Activated naive CD4-positive, alpha-beta T cell treated with anti-CD3 and anti-CD28 coated beads, Interleukin-2, amount 10 ng/mL, durations not matched to agents 7 days and 5 days (primary cell): ENCODE measurements around the gene MSL1.
A peak's percentile ranks its signal among the peaks of the same experiment; 100 is the strongest.

ENCODE experiments used
- CTCF ChIA-PET: fragments of 350-600 bp; sonication (Branson Sonifier 250); formaldehyde crosslinking; loops from one replicate; lab custom pipeline; 2021; ENCODE audit warnings: antibody characterized with exemption; lab: Charles Lee
- DNase-seq: peaks from one replicate; pipeline ENCODE4 v3.0.0-alpha.2; 2020
- H3K27ac Mint-ChIP-seq: one replicate; pipeline ENCODE4 v1.8.0; 2021; ENCODE audit warnings: mild to moderate bottlenecking, moderate library complexity, mixed read lengths
- H3K27me3 Mint-ChIP-seq: one replicate; pipeline ENCODE4 v1.8.0; 2021; ENCODE audit warnings: mild to moderate bottlenecking, mixed read lengths
- H3K36me3 Mint-ChIP-seq: one replicate; pipeline ENCODE4 v1.8.0; 2021; ENCODE audit warnings: mixed read lengths
- H3K4me1 Mint-ChIP-seq: one replicate; pipeline ENCODE4 v1.8.0; 2021; ENCODE audit warnings: mixed read lengths
- H3K4me3 Mint-ChIP-seq: one replicate; pipeline ENCODE4 v1.8.0; 2021; ENCODE audit warnings: mild to moderate bottlenecking, moderate library complexity, mixed read lengths
- H3K9me3 Mint-ChIP-seq: one replicate; pipeline ENCODE4 v1.8.0; 2021; ENCODE audit warnings: mixed read lengths

The MSL1 gene

DNA sequence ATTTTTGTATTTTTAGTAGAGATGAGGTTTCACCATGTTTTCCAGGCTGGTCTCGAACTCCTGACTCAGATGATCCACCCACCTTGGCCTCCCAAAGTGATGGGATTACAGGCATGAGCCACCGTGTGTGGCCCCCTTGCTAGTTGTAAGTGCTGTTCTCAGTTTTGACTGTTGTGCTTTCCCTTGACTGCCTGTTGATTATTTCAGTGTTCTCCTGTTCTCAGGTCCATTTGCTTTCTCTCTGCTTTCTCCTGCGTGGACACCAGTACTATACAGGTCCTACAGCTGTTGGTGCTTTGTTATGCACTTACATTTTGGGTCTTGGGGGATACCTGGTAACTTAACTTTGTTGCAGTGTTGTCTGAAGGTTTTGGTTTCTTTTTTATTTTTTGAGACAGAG is 26.8 kb downstream of the MSL1 start:
- H3K4me3 Mint-ChIP-seq, result no peak overlapping the region
- H3K4me1 Mint-ChIP-seq, result peaks cover 34% of the 10 kb centered on the region
- H3K9me3 Mint-ChIP-seq, result no peaks in the 10 kb centered on the region
- H3K27me3 Mint-ChIP-seq, result no peaks in the 10 kb centered on the region
- DNase-seq, result no peak
- no peak overlapping the region for H3K27ac Mint-ChIP-seq
- peaks cover 48% of the 10 kb centered on the region for H3K36me3 Mint-ChIP-seq
- CTCF ChIA-PET, result interaction anchor here (1.2 to 1.8 kb wide), 2 partner anchors 20 to 36 kb away, joined by 7 to 8 read pairs; no protein-coding TSS in a partner anchor

DNA sequence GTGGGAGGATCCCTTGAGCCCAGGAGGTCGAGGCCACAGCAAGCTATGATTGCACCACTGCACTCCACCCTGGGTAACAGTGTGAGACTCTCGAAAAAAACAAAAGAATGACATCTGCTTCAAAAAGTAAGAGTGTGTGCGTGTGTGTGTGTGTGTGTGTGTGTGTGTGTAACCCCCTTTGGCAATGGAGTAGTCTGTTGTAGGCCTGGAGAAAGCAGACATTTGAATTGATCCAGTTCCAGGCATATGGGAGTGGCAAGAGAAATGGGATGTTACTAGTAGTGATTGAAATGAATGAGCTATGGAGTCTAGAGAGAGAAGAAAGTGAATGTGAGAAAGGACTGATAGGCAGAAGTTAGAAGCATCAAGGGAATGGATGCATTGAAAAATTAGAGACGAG is 28.5 kb downstream of the MSL1 start:
- H3K36me3 Mint-ChIP-seq, result peaks cover 53% of the 10 kb centered on the region
- H3K9me3 Mint-ChIP-seq, result no peaks in the 10 kb centered on the region
- no peak overlapping the region for H3K27ac Mint-ChIP-seq
- no peak overlapping the region for H3K4me3 Mint-ChIP-seq
- no peaks in the 10 kb centered on the region for H3K27me3 Mint-ChIP-seq
- H3K4me1 Mint-ChIP-seq, result peaks cover 37% of the 10 kb centered on the region
- DNase-seq, result no peak
- CTCF ChIA-PET, result no interaction called here

DNA sequence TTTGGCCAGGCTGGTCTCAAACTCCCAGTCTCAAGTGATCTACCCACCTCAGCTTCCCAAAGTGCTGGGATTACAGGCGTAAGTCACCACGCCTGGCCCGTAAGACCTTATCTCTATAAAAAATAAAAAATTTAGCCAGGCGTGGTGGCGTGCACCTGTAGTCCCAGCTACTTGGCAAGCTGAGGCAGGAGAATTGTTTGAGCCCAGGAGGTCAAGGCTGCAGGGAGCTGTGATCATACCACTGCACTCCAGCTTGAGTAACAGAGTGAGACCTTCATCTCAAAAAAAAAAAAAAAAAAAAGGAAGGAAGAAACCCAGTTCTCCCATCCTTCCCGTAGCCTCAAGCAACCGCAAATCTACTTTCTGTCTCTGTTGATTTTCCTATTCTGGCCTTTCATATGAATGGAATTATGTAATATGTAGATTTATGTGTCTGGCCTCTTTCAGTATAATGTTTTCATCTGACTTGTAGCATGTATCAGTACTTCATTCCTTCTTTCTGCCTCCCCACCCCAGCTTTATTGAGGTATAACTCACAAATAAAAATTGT is 29.7 kb downstream of the MSL1 start:
- no peak for DNase-seq
- Mint-ChIP-seq H3K4me1 (peaks cover 31% of the 10 kb centered on the region), H3K27ac (no peak overlapping the region), H3K27me3 (no peaks in the 10 kb centered on the region), H3K4me3 (no peak overlapping the region), H3K9me3 (no peaks in the 10 kb centered on the region), H3K36me3 (peaks cover 55% of the 10 kb centered on the region)
- CTCF ChIA-PET, result interaction anchor here (1.2 to 1.7 kb wide), 2 partner anchors 31 to 38 kb away, joined by 3 to 6 read pairs; no protein-coding TSS in a partner anchor

DNA sequence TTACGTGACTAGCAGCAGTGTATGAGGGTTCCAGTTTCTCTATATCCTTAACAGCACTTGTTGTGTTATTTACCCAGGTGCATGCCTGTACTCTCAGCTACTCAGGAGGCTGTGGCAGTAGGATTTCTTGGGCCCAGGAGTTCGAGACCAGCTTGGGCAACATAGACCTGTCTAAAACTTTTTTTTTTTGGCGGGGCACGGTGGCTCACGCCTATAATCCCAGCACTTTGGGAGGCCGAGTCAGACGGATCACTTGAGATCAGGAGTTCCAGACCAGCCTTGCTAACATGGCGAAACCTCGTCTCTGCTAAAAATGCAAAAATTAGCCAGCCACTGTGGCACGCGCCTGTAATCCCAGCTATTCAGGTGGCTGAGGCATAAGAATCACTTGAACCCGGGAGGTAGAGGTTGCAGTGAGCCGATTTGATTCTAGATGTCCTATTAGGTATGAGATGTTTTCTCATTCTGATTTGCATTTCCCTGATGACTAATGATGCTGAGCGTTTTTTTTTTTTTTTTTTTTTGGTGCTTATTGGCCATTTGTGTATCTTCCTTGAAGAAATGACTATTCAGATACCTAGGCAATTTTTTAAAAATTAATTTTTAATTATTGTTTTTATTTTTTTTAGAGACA is 31.9 kb downstream of the MSL1 start:
- CTCF ChIA-PET, result interaction anchor here (1.1 to 1.5 kb wide), 3 partner anchors 13 to 68 kb away, joined by 3 to 6 read pairs (median 3); partner anchors contain the start of gene CASC3
- H3K4me1 Mint-ChIP-seq, result peaks cover 15% of the 10 kb centered on the region
- peaks cover 43% of the 10 kb centered on the region for H3K36me3 Mint-ChIP-seq
- DNase-seq, result no peak
- peak overlapping the region; percentile 5 for H3K27ac Mint-ChIP-seq
- H3K9me3 Mint-ChIP-seq, result no peaks in the 10 kb centered on the region
- H3K27me3 Mint-ChIP-seq, result no peaks in the 10 kb centered on the region
- H3K4me3 Mint-ChIP-seq, result no peak overlapping the region

DNA sequence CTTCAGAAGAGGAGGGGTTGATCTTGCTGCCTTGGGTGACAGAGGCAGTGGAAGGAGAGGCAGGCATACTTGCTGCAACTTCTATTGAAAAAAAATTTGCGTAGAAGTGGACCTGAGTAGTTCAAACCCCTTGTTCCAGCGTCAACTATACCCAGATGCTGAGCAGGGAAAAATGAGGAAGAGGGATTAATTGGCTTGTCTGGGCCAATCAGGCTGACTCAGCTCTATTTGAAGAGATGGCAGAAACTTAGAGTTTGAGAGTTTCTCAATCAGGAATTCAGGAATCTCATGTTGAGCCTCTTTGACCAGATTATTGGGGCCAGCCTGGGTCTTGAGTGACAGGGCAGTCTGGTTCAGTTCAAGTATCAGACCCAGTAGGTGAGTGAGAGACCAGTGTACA is 36.2 kb downstream of the MSL1 start:
- Mint-ChIP-seq H3K9me3 (no peaks in the 10 kb centered on the region), H3K27ac (no peak overlapping the region)

DNA sequence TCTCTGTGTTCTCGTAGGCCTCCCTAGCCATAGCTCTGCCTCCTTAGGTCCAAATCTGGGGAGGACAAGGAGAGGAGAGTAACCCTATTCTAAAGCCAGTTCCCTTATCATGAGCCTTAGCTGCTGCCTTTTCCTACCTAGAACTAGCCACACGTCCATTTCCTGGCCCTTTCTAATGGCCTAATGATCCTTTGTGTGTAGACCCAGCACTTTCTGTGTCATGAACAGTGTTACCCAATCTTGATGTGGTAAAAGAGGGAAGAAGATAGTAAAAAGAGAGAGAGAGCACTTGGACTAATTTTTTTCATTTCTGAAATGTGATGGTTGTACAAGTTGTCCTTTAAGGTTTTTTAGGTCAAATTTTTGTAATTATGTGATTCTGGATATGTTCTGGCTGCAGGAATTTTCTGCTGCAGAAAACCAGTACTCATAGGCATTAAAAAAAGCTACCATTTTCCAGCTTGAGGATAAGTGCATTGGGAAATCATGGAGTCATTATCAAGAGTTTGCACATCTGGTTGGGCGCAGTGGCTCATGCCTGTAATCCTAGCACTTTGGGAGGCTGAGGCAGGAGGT is 36.8 kb downstream of the MSL1 start:
- DNase-seq, result no peak
- peaks cover 2% of the 10 kb centered on the region for H3K4me1 Mint-ChIP-seq
- no peaks in the 10 kb centered on the region for H3K9me3 Mint-ChIP-seq
- H3K36me3 Mint-ChIP-seq, result peaks cover 32% of the 10 kb centered on the region
- CTCF ChIA-PET, result interaction anchor here (0.8 to 2.2 kb wide), 4 partner anchors 9 to 133 kb away, joined by 4 to 11 read pairs (median 6); no protein-coding TSS in a partner anchor
- H3K27ac Mint-ChIP-seq, result no peak overlapping the region
- H3K4me3 Mint-ChIP-seq, result no peak overlapping the region
- no peaks in the 10 kb centered on the region for H3K27me3 Mint-ChIP-seq

More for the DNA sequence above, 36.2 kb downstream of the MSL1 start:
- H3K36me3 Mint-ChIP-seq, result peaks cover 34% of the 10 kb centered on the region
- no peak overlapping the region for H3K4me3 Mint-ChIP-seq
- DNase-seq, result no peak
- peaks cover 5% of the 10 kb centered on the region for H3K4me1 Mint-ChIP-seq
- CTCF ChIA-PET, result interaction anchor here (1.0 to 2.2 kb wide), 4 partner anchors 10 to 132 kb away, joined by 4 to 11 read pairs (median 6); no protein-coding TSS in a partner anchor
- no peaks in the 10 kb centered on the region for H3K27me3 Mint-ChIP-seq

DNA sequence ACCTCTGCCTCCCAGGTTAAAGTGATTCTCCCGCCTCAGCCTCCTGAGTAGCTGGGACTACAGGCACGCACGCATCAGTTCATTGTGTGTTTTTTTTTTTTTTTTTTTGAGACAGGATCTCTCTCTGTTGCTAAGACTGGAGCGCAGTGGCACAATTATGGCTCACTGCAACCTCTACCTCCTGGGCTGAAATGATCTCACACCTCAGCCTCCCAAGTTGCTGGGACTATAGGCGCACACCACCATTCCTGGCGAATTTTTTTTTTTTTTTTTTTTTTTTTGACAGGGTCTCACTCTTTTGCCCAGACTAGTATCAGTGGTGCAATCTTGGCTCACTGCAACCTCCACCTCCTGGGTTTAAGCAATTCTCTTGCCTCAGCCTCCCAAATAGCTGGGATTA is 37.7 kb downstream of the MSL1 start:
- Mint-ChIP-seq H3K36me3 (peaks cover 34% of the 10 kb centered on the region), H3K27me3 (no peaks in the 10 kb centered on the region), H3K9me3 (no peaks in the 10 kb centered on the region), H3K4me3 (no peak overlapping the region), H3K4me1 (peaks cover 2% of the 10 kb centered on the region), H3K27ac (no peak overlapping the region)
- CTCF ChIA-PET, result interaction anchor here (1.1 kb wide), 1 partner anchor 47 kb away, joined by 3 read pairs; no protein-coding TSS in a partner anchor
- DNase-seq, result no peak

DNA sequence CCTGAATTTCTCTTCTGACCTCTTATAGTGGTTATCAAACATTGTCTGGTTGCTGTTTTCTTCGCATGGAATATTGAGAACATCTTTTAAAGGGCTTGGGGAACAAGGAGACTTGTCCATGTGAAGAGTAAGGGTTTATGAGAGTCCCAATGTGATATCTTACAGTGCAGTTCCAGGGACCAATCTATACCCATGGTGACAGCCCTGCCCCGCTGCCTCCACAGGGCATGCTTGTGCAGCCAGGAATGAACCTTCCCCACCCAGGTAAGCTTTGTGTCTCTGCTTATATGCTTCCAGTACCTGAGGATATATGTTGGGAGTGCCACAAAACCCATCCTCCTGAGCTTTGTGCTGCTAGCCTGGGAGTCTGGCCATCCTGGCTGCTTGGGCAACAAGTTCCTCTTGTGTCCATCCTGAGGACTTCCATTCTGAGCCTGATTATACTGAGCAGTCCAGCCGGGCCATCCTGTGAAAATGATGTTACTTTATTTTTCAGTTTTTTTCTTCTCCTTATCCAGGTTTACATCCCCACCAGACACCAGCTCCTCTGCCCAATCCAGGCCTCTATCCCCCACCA is 46.0 kb downstream of the MSL1 start:
- no peaks in the 10 kb centered on the region for H3K9me3 Mint-ChIP-seq

DNA sequence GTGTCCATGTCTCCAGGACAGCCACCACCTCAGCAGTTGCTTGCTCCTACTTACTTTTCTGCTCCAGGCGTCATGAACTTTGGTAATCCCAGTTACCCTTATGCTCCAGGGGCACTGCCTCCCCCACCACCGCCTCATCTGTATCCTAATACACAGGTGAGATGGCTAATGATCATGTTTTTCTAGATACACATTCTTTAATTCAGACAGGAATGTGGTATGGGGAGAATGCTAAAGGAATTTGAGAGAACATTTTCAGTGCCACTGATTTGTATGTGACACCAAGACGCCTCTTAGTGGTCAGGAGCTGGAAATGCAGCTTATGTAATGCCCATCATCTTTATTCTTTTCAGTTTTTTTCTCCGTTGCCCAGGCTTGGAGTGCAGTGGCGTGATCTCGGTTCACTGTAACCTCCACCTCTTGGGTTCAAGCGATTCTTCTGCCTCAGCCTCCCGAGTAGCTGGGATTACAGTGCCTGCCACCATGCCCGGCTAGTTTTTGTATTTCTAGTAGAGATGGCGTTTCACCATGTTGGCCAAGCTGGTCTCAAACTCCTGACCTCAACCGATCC is 46.6 kb downstream of the MSL1 start:
- H3K4me3 Mint-ChIP-seq, result no peak overlapping the region
- CTCF ChIA-PET, result interaction anchor here (0.7 to 6.4 kb wide), 27 partner anchors 8 to 158 kb away, joined by 3 to 116 read pairs (median 4); partner anchors contain the start of genes CASC3, CSF3 and MSL1
- H3K4me1 Mint-ChIP-seq, result peaks cover 4% of the 10 kb centered on the region
- H3K9me3 Mint-ChIP-seq, result no peaks in the 10 kb centered on the region
- no peaks in the 10 kb centered on the region for H3K27me3 Mint-ChIP-seq
- DNase-seq, result peak; percentile 52
- peak overlapping the region; percentile 43 for H3K27ac Mint-ChIP-seq
- H3K36me3 Mint-ChIP-seq, result peaks cover 58% of the 10 kb centered on the region

More for the DNA sequence above, 46.0 kb downstream of the MSL1 start:
- Mint-ChIP-seq H3K4me1 (peaks cover 4% of the 10 kb centered on the region), H3K36me3 (peaks cover 56% of the 10 kb centered on the region), H3K4me3 (no peak overlapping the region), H3K27ac (peak overlapping the region; percentile 43), H3K27me3 (no peaks in the 10 kb centered on the region)
- CTCF ChIA-PET, result interaction anchor here (0.7 to 6.4 kb wide), 20 partner anchors 9 to 155 kb away, joined by 3 to 116 read pairs (median 6); partner anchors contain the start of genes CASC3, CSF3 and MSL1
- DNase-seq, result no peak

DNA sequence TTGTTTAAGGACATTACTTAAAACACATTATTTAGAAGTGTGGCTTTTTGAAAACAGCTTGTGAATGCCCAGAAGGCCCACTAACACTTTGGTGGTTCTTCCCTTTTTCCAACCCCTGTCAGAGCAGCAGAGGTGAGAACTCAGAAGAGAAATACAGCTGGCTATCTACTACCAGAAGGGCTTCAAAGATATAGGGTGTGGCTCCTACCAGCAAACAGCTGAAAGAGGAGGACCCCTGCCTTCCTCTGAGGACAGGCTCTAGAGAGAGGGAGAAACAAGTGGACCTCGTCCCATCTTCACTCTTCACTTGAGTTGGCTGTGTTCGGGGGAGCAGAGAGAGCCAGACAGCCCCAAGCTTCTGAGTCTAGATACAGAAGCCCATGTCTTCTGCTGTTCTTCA is 48.6 kb downstream of the MSL1 start:
- Mint-ChIP-seq H3K27me3 (no peaks in the 10 kb centered on the region), H3K9me3 (no peaks in the 10 kb centered on the region), H3K27ac (no peak overlapping the region), H3K36me3 (peaks cover 58% of the 10 kb centered on the region), H3K4me1 (peaks cover 4% of the 10 kb centered on the region), H3K4me3 (no peak overlapping the region)
- CTCF ChIA-PET, result interaction anchor here (0.6 to 3.6 kb wide), 4 partner anchors 57 to 157 kb away, joined by 3 to 19 read pairs (median 4); no protein-coding TSS in a partner anchor
- DNase-seq, result no peak

DNA sequence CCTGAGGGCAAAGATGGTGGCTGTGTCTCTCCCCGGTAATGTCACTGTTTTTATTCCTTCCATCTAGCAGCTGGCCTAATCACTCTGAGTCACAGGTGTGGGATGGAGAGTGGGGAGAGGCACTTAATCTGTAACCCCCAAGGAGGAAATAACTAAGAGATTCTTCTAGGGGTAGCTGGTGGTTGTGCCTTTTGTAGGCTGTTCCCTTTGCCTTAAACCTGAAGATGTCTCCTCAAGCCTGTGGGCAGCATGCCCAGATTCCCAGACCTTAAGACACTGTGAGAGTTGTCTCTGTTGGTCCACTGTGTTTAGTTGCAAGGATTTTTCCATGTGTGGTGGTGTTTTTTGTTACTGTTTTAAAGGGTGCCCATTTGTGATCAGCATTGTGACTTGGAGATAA is 50.0 kb downstream of the MSL1 start:
- CTCF ChIA-PET, result interaction anchor here (3.6 kb wide), 1 partner anchor 58 kb away, joined by 19 read pairs; no protein-coding TSS in a partner anchor
- H3K36me3 Mint-ChIP-seq, result peaks cover 55% of the 10 kb centered on the region
- H3K4me1 Mint-ChIP-seq, result peaks cover 6% of the 10 kb centered on the region
- no peak for DNase-seq
- H3K27ac Mint-ChIP-seq, result no peak overlapping the region
- no peaks in the 10 kb centered on the region for H3K9me3 Mint-ChIP-seq
- H3K27me3 Mint-ChIP-seq, result no peaks in the 10 kb centered on the region
- H3K4me3 Mint-ChIP-seq, result no peak overlapping the region

DNA sequence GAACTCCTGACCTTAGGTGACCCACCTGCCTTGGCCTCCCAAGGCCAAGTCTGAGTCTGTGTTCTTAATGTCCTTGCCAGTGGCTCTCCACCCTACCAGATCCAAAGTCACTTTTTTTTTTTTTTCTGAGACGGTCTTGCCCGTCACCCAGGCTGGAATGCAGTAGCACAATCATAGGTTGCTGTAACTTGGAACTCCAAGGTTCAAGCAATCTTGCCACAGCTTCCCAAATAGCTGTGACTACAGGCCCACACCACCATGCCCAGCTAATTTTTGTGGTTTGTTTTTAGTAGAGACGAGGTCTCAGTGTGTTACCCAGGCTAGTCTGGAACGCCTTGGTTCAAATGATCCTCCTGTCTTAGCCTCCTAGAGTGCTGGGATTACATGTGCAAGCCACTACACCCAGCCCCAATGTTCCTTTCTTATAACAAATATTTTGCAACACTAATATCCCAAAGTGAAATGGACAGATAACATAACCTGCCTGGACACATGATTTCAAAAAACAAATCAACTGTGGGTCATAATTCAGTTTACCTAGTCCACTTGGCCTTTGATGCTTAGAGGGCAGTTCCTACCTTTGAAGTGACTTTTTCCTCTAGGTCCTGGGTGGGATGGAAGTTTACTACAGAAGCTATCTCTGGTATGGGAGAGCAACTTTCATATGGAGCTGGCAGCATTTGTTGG is 51.5 kb downstream of the MSL1 start:
- CTCF ChIA-PET, result interaction anchor here (1.0 to 3.6 kb wide), 2 partner anchors 18 to 60 kb away, joined by 4 to 19 read pairs; no protein-coding TSS in a partner anchor
- peaks cover 43% of the 10 kb centered on the region for H3K36me3 Mint-ChIP-seq
- no peak overlapping the region for H3K4me3 Mint-ChIP-seq
- H3K27me3 Mint-ChIP-seq, result peaks cover 1% of the 10 kb centered on the region
- peaks cover 10% of the 10 kb centered on the region for H3K4me1 Mint-ChIP-seq
- H3K9me3 Mint-ChIP-seq, result no peaks in the 10 kb centered on the region
- DNase-seq, result no peak
- H3K27ac Mint-ChIP-seq, result peak overlapping the region; percentile 50

DNA sequence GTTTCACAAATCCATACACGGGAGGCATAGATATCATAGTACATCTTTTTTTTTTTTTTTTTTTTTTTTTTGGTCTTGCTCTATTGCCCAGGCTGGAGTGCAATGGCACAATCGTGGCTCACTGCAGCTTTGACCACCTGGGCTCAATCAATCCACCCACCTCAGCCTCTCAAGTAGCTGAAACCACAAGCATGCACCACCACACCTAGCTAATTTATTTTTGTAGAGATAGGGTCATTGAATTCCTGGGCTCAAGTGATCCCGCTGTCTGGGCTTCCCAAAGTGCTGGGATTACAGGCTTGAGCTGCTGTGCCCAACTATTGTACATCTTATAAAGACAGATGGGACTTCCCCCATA is 52.0 kb downstream of the MSL1 start:
- Mint-ChIP-seq H3K36me3 (peaks cover 37% of the 10 kb centered on the region), H3K4me1 (peaks cover 9% of the 10 kb centered on the region), H3K4me3 (no peak overlapping the region), H3K27me3 (peaks cover 7% of the 10 kb centered on the region), H3K27ac (no peak overlapping the region), H3K9me3 (no peaks in the 10 kb centered on the region)
- CTCF ChIA-PET, result no interaction called here
- DNase-seq, result no peak
